Gastroesophageal sphincter (tissue), 4 donors: ENCODE measurements around the gene MAGI3. TPM values are rescaled to one million over a fixed set of nuclear protein-coding genes. Genes with fewer than 3 reads are reported as not detected.
"Not testable (repeated sequence)": the region's sequence is repeated elsewhere in the genome, so short reads cannot be mapped to it uniquely, and the experiment has no call there.

ENCODE experiments used
- ATAC-seq: fragments of 150-250 bp; one replicate; pipeline ENCODE4 v1.9.1; 2016; ENCODE audit warnings: mild to moderate bottlenecking, moderate library complexity
- H3K27ac ChIP-seq, 4 donors: fragments of 200-600 bp; sonication (generic) in 3 of 4; 1 replicate in 3 of 4; 2 replicates in 1 of 4; pipeline ENCODE4 v1.5.1; 2016 to 2019
- H3K27me3 ChIP-seq: fragments of 200-600 bp; sonication (generic); one replicate; pipeline ENCODE4 v1.5.1; 2019
- H3K36me3 ChIP-seq, 2 donors: fragments of 200-600 bp; sonication (generic); one replicate each; pipeline ENCODE4 v1.5.1; 2019; ENCODE audit warnings: control low read depth in 1 of 2
- H3K4me1 ChIP-seq, 3 donors: fragments of 200-600 bp; sonication (generic); 1 replicate in 2 of 3; 2 replicates in 1 of 3; pipeline ENCODE4 v1.5.1; 2016 to 2019; ENCODE audit warnings: control low read depth in 2 of 3
- H3K4me3 ChIP-seq, 2 donors: fragments of 200-600 bp; sonication (generic); one replicate each; pipeline ENCODE4 v1.5.1; 2019; ENCODE audit warnings: mild to moderate bottlenecking in 1 of 2, moderate library complexity in 1 of 2
- H3K9me3 ChIP-seq, 3 donors: fragments of 200-600 bp; sonication (generic); one replicate each; pipeline ENCODE4 v1.5.1; 2017 to 2019; ENCODE audit warnings: control low read depth in 2 of 3
- EP300 ChIP-seq: sonication (generic); formaldehyde crosslinking; IDR thresholded peaks from one replicate; pipeline ENCODE4 v1.6.1; 2017; ENCODE audit warnings: antibody characterized with exemption, mild to moderate bottlenecking
- POLR2A ChIP-seq, 2 donors: fragments of 450-650 bp; IDR thresholded peaks; one replicate each; pipeline ENCODE4 v1.6.1; 2017; ENCODE audit warnings: antibody characterized with exemption in 2 of 2, mild to moderate bottlenecking in 2 of 2, moderate library complexity in 1 of 2
- POLR2AphosphoS5 ChIP-seq: sonication (generic); formaldehyde crosslinking; IDR thresholded peaks from one replicate; pipeline ENCODE4 v1.6.1; 2017; ENCODE audit warnings: antibody characterized with exemption
- WGBS, 2 donors: methylation state at CpG; one replicate each; pipeline ENCODE4 v1.1.5; 2018; ENCODE audit warnings: low coverage in 1 of 2; 5-methylcytosine and 5-hydroxymethylcytosine counted together
- total RNA-seq, 4 donors: library from RNA; depleted of rRNA; stranded (reverse); fragments of >200 nt; gene quantifications; one replicate each; pipeline ENCODE4 v1.1.0, GENCODE V29; 2016
- TF ChIP-seq, protein P1 (sequence below), 4 experiments: fragments of 200-600 bp in 2 of 4; fragments of 450-650 bp in 2 of 4; sonication (generic) in 1 of 4; IDR thresholded peaks; one replicate each; pipeline ENCODE4 v1.5.1; 2017 to 2019; ENCODE audit warnings: antibody characterized with exemption in 4 of 4, mild to moderate bottlenecking in 2 of 4, moderate library complexity in 2 of 4

Gene MAGI3
- total RNA-seq, 4 donors from 2014 or later = 18.2 to 26.6 (median 22.7) TPM

GRCh38 chr1:113505357-113505756, 115.0 kb downstream of the MAGI3 start:
- 86 to 89% methylated on average over 1 of the region's 1 CpG for WGBS, 2 donors
- no peak for TF ChIP-seq POLR2AphosphoS5
- TF ChIP-seq EP300 = no peak
- TF ChIP-seq, protein P1, sequence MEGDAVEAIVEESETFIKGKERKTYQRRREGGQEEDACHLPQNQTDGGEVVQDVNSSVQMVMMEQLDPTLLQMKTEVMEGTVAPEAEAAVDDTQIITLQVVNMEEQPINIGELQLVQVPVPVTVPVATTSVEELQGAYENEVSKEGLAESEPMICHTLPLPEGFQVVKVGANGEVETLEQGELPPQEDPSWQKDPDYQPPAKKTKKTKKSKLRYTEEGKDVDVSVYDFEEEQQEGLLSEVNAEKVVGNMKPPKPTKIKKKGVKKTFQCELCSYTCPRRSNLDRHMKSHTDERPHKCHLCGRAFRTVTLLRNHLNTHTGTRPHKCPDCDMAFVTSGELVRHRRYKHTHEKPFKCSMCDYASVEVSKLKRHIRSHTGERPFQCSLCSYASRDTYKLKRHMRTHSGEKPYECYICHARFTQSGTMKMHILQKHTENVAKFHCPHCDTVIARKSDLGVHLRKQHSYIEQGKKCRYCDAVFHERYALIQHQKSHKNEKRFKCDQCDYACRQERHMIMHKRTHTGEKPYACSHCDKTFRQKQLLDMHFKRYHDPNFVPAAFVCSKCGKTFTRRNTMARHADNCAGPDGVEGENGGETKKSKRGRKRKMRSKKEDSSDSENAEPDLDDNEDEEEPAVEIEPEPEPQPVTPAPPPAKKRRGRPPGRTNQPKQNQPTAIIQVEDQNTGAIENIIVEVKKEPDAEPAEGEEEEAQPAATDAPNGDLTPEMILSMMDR (IDR thresholded peaks at IDR 0.05) = no peak
- no peak for TF ChIP-seq POLR2A (IDR thresholded peaks at IDR 0.05)
- ATAC-seq = no peak

DNA sequence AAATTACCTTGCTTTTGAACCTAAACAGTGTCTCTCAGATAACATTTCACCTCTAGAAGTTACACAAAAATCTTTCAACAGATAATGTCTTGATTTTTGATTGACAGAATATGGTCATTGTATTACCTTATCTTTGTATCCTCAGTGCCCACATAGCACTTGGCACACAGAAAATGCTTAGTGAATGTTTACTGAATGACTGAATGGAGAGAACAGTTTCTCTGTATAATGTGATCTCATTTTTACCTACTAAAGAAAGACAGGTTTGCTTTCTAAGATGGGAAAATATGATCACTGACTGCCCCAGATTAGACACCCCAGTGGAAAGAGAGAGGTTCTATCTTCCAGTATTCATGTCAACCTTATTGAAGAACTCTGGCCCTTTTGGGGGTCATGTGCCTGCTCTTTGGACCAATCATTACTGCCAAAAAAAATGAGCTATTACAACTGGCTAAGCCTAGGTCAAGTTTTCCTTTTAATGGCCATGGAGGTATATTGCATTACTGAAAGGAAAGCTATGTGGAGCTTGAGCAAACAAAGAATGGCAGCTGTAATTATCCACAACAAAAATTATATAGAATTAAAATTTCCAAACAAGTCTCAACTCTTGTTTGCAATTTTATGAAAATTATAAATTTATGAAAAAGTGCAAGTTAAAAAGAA, 117.4 kb downstream of the MAGI3 start:
- no peaks in the 10 kb centered on the region for H3K4me1 ChIP-seq
- no peaks in the 10 kb centered on the region for H3K27me3 ChIP-seq
- peaks cover 0 to 15% (median 0%) of the 10 kb centered on the region in 3 donors for H3K9me3 ChIP-seq
- TF ChIP-seq POLR2AphosphoS5 (no peak), POLR2A (IDR thresholded peaks at IDR 0.05) (no peak), EP300 (no peak)
- TF ChIP-seq, protein P1 (IDR thresholded peaks at IDR 0.05) = no peak
- no peaks in the 10 kb centered on the region for H3K36me3 ChIP-seq
- H3K27ac ChIP-seq = no peak overlapping the region
- H3K4me3 ChIP-seq = no peak overlapping the region
- no peak for ATAC-seq

More at GRCh38 chr1:113505357-113505756, 115.0 kb downstream of the MAGI3 start:
- no peak overlapping the region for H3K27ac ChIP-seq
- H3K4me3 ChIP-seq = no peak overlapping the region
- H3K36me3 ChIP-seq = no peaks in the 10 kb centered on the region
- no peaks in the 10 kb centered on the region for H3K4me1 ChIP-seq
- H3K9me3 ChIP-seq = peaks cover 0 to under 1% (median 0%) of the 10 kb centered on the region in 3 donors
- H3K27me3 ChIP-seq = no peaks in the 10 kb centered on the region

DNA sequence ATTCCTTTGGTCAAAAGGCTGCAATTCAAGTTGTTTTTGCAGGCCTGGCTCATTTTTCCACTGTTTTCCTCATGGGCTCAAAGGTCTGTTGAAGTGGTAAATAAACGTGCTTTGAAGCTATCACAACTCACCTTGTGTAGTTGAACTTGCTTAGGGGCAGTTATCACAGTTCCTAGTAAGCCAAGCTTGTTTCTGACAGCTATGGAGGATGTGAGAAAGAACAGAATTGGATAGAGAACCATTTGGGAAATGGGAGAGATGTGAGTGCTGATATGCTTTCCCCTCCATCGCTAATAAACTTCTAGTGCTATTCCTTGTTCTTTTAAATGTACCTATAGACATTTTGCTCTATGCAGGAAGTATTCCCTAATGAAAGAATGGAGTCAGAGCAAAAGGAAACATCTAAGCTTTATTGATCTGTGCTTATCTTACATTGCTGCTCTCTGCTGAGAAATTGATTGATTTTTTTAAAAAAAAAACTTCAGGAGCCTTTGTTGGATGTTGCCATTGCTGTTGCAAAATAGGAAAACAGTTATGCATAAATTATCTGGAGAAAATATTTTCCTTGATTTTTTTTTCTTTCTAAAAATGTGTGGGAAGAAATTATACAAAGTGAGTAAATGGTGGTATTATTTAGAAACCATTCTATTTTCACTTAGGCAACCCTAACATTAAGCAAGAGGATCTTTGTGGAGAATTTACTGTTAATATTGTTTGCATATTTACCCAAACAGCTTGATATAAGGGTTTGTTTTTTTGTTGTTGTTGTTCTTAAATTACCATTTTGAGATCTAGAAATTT, 118.2 kb downstream of the MAGI3 start:
- Histone ChIP-seq H3K9me3 (peaks cover 0 to 15% (median 0%) of the 10 kb centered on the region in 3 donors), H3K4me3 (no peak overlapping the region), H3K36me3 (no peaks in the 10 kb centered on the region), H3K4me1 (no peaks in the 10 kb centered on the region), H3K27ac (no peak overlapping the region), H3K27me3 (no peaks in the 10 kb centered on the region)
- WGBS, 2 donors = 68 to 81% methylated on average over 1 to 2 of the region's 2 CpGs
- ATAC-seq = no peak
- TF ChIP-seq POLR2A (IDR thresholded peaks at IDR 0.05) (no peak), POLR2AphosphoS5 (no peak), EP300 (no peak)
- TF ChIP-seq, protein P1 (IDR thresholded peaks at IDR 0.05) = no peak

- H3K27me3 ChIP-seq, H3K36me3 ChIP-seq, ATAC-seq, H3K4me3 ChIP-seq, H3K27ac ChIP-seq, H3K4me1 ChIP-seq: not testable (repeated sequence)
- H3K9me3 ChIP-seq = peaks cover 0 to 15% (median 0%) of the 10 kb centered on the region in 3 donors
- WGBS, 2 donors = 90 to 93% methylated on average over 3 to 4 of the region's 12 CpGs
These were observed 119.5 kb downstream of the MAGI3 start for GRCh38 chr1:113509766-113510165.

DNA sequence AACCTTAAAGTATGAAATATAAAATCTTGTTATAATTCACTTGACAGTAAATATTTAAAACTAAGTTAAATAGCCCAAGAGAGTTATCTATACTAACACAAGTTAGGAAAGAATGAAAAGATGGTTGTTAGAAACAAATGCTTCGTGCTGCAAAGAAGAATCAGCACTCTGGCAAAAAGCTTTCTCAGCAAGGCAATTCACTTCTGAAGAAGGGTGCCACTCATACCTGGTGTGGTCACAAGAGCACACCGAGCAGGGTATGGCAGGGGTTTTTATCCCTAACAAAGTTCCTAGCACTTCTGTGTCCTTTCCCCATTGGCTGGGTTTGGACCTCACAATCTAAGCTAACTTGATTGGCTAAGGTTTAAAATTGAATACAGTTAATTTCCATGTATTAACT, 121.0 kb downstream of the MAGI3 start:
- no peak for TF ChIP-seq EP300
- TF ChIP-seq POLR2AphosphoS5 = no peak
- TF ChIP-seq, protein P1 (IDR thresholded peaks at IDR 0.05) = no peak
- no peak for TF ChIP-seq POLR2A (IDR thresholded peaks at IDR 0.05)
- no peak overlapping the region for H3K4me3 ChIP-seq
- H3K27me3 ChIP-seq = no peaks in the 10 kb centered on the region
- no peaks in the 10 kb centered on the region for H3K36me3 ChIP-seq
- no peak for ATAC-seq
- no peaks in the 10 kb centered on the region for H3K4me1 ChIP-seq
- H3K9me3 ChIP-seq = peaks cover 0 to 15% (median 0%) of the 10 kb centered on the region in 3 donors
- no peak overlapping the region for H3K27ac ChIP-seq
- 86 to 95% methylated on average over 2 of the region's 2 CpGs for WGBS, 2 donors
